HCT116 (cell line): ENCODE results near the gene MAP1S. TPM values are rescaled to one million over a fixed set of nuclear protein-coding genes. Genes with fewer than 3 reads are reported as not detected.

Experiments used
- ATAC-seq: fragments of 200-7000 bp; cut with Tn5 transposase; 2 replicates; pipeline ENCODE4 v1.9.1; 2020; ENCODE audit warnings: mild to moderate bottlenecking, moderate library complexity
- BruUV-seq: library from RNA; stranded (reverse); fragments of 400-500 nt; replicated peaks from 2 replicates; lab custom pipeline; 2021; lab: Mats Ljungman, UMichigan
- CTCF ChIA-PET: fragments of 300-600 bp; sonication (Branson Sonifier 250); formaldehyde crosslinking; loops from one replicate; lab custom pipeline; 2021; ENCODE audit warnings: antibody characterized with exemption; lab: Charles Lee
- POLR2A ChIA-PET: fragments of 300-600, 350-600 bp; sonication (Branson Sonifier 250); formaldehyde crosslinking; loops from one replicate; lab custom pipeline; 2021; ENCODE audit warnings: antibody characterized with exemption; lab: Charles Lee
- RAD21 ChIA-PET, 2 experiments: fragments of 300-600 bp; sonication (Branson Sonifier 250); formaldehyde crosslinking; loops; one replicate each; lab custom pipeline; 2023; ENCODE audit warnings: low total read pairs in 2 of 2; ENCODE audit not compliant: uncharacterized antibody in 2 of 2, unreplicated experiment in 2 of 2, low non-redundant PET in 1 of 2; lab: Charles Lee
- DNase-seq: peaks from one replicate; pipeline ENCODE4 v3.0.0-alpha.2; 2010; ENCODE audit warnings: low read depth, low spot score
- H2AFZ ChIP-seq: fragments of 200-600 bp; shearing (Covaris generic), sonication (generic); 2 replicates; pipeline ENCODE4 v1.6.1; 2017; ENCODE audit warnings: low read depth, mixed run types, mixed read lengths, antibody characterized with exemption, low read length; ENCODE audit not compliant: poor library complexity, severe bottlenecking
- H3K27ac ChIP-seq: 2 replicates; pipeline ENCODE4 v1.5.1; 2012; ENCODE audit warnings: low read depth, low read length
- H3K27me3 ChIP-seq: fragments of 200-600 bp; sonication (generic); 2 replicates; pipeline ENCODE4 v1.6.1; 2016; ENCODE audit warnings: mixed run types, low read length, mixed read lengths; ENCODE audit not compliant: insufficient read depth
- H3K36me3 ChIP-seq, 2 experiments: fragments of 200-500 bp in 1 of 2; fragments of 200-600 bp in 1 of 2; sonication (Bioruptor generic) in 1 of 2; sonication (generic) in 1 of 2; 2 replicates each; pipeline versions ENCODE4 v1.5.1 to v1.6.1; 2014 to 2016; ENCODE audit warnings: low read length in 2 of 2, inconsistent platforms in 1 of 2, mixed read lengths in 1 of 2, mixed run types in 1 of 2; ENCODE audit not compliant: insufficient read depth in 2 of 2, control insufficient read depth in 1 of 2
- H3K4me1 ChIP-seq, 2 experiments: fragments of 200-600 bp in 1 of 2; sonication (generic) in 1 of 2; 2 replicates each; pipeline versions ENCODE4 v1.5.1 to v1.6.1; 2012 to 2017; ENCODE audit warnings: low read length in 2 of 2, inconsistent platforms in 1 of 2, mild to moderate bottlenecking in 1 of 2, mixed read lengths in 1 of 2, mixed run types in 1 of 2, moderate library complexity in 1 of 2; ENCODE audit not compliant: insufficient read depth in 2 of 2, control insufficient read depth in 1 of 2
- H3K4me2 ChIP-seq: fragments of 200-600 bp; sonication (generic); 2 replicates; pipeline ENCODE4 v1.6.1; 2017; ENCODE audit warnings: mixed run types, low read length, mixed read lengths
- H3K4me3 ChIP-seq, 2 experiments: fragments of 200-600 bp in 1 of 2; sonication (generic) in 1 of 2; replicated peaks in 1 of 2; 2 replicates each; pipeline ENCODE4 v1.5.1; 2011 to 2016; ENCODE audit warnings: low read length in 2 of 2, control low read depth in 1 of 2, low read depth in 1 of 2, mild to moderate bottlenecking in 1 of 2, mixed read lengths in 1 of 2, mixed run types in 1 of 2
- H3K79me2 ChIP-seq: fragments of 200-600 bp; sonication (generic); 2 replicates; pipeline ENCODE4 v1.6.1; 2017; ENCODE audit warnings: mild to moderate bottlenecking, mixed run types, low read length, moderate library complexity, mixed read lengths; ENCODE audit not compliant: insufficient read depth
- H3K9ac ChIP-seq: fragments of 200-600 bp; sonication (generic); 2 replicates; pipeline ENCODE4 v1.6.1; 2016; ENCODE audit warnings: low read length, mixed read lengths
- H3K9me2 ChIP-seq: fragments of 200-600 bp; sonication (generic), shearing (Covaris generic); 2 replicates; pipeline ENCODE4 v1.6.1; 2017; ENCODE audit warnings: mixed run types, mild to moderate bottlenecking, moderate library complexity; ENCODE audit not compliant: insufficient read depth
- H3K9me3 ChIP-seq, 2 experiments: fragments of 200-500 bp in 1 of 2; fragments of 200-600 bp in 1 of 2; sonication (Bioruptor generic) in 1 of 2; sonication (generic) in 1 of 2; 2 replicates each; pipeline ENCODE4 v1.6.1; 2014 to 2017; ENCODE audit warnings: low read length in 2 of 2, mixed read lengths in 2 of 2, inconsistent platforms in 1 of 2, low read depth in 1 of 2, mild to moderate bottlenecking in 1 of 2, mixed run types in 1 of 2, moderate library complexity in 1 of 2; ENCODE audit not compliant: control insufficient read depth in 1 of 2, insufficient read depth in 1 of 2
- H4K20me1 ChIP-seq: fragments of 200-600 bp; sonication (generic), shearing (Covaris generic); 2 replicates; pipeline ENCODE4 v1.6.1; 2017; ENCODE audit warnings: mixed run types, mild to moderate bottlenecking, moderate library complexity; ENCODE audit not compliant: insufficient read depth
- ELF1 ChIP-seq: IDR thresholded peaks from 2 replicates; pipeline ENCODE4 v1.6.1; 2012; ENCODE audit warnings: low read depth, borderline replicate concordance
- EZH2phosphoT487 ChIP-seq: fragments of 200-600 bp; IDR thresholded peaks from 2 replicates; pipeline ENCODE4 v1.6.1; 2018; ENCODE audit warnings: antibody characterized with exemption, borderline replicate concordance
- REST ChIP-seq: IDR thresholded peaks from 2 replicates; pipeline ENCODE4 v1.6.1; 2012; ENCODE audit warnings: low read depth
- SIN3A ChIP-seq: IDR thresholded peaks from 2 replicates; pipeline ENCODE4 v1.6.1; 2012; ENCODE audit warnings: low read depth
- YY1 ChIP-seq: IDR thresholded peaks from 2 replicates; pipeline ENCODE4 v1.6.1; 2011; ENCODE audit warnings: low read length, low read depth, moderate library complexity, mild to moderate bottlenecking; ENCODE audit not compliant: insufficient replicate concordance; ENCODE audit errors: extremely low read depth
- ZNF274 ChIP-seq: fragments of 200-500 bp; sonication (Bioruptor generic); IDR thresholded peaks from 2 replicates; pipeline ENCODE4 v1.6.1; 2014; ENCODE audit warnings: mild to moderate bottlenecking, low read depth, low read length, inconsistent platforms
- intact Hi-C: fragments of 100-400 bp; cut with micrococcal nuclease; formaldehyde crosslinking; loops from 2 replicates; pipeline ENCODE4 v1.10.0; 2022
- total RNA-seq: library from RNA; stranded (reverse); gene quantifications from one replicate; pipeline ENCODE4 v1.2.1, GENCODE V29; 2021; ENCODE audit not compliant: unreplicated experiment

MAP1S gene
- total RNA-seq, 1 experiment from 2014 or later: 80.8 TPM

GRCh38 chr19:17722655-17723240, 3.5 kb downstream of the MAP1S start:
- no peaks in the 10 kb centered on the region for H3K9me2 ChIP-seq
- DNase-seq (no peak), ATAC-seq (no peak)
- peaks cover 12 to 24% of the 10 kb centered on the region in 2 experiments; a peak in 3 of 4 replicates for H3K36me3 ChIP-seq
- no TSS peak for BruUV-seq
- RAD21 ChIA-PET: no interaction called here
- CTCF ChIA-PET: no interaction called here
- no peak overlapping the region for H3K9ac ChIP-seq
- no peaks in the 10 kb centered on the region for H3K9me3 ChIP-seq
- intact Hi-C loops: no loop called here
- H3K27me3 ChIP-seq: no peaks in the 10 kb centered on the region
- POLR2A ChIA-PET: no interaction called here
- H3K27ac ChIP-seq: no peak overlapping the region
- no peak overlapping the region for H3K4me3 ChIP-seq
- TF ChIP-seq REST (no peak), SIN3A (no peak), ZNF274 (no peak), ELF1 (no peak), EZH2phosphoT487 (no peak), YY1 (no peak)
- H3K4me2 ChIP-seq: no peak overlapping the region
- no peaks in the 10 kb centered on the region for H4K20me1 ChIP-seq
- peaks cover 13 to 30% of the 10 kb centered on the region in 2 experiments for H3K4me1 ChIP-seq
- H2AFZ ChIP-seq: no peak overlapping the region
- H3K79me2 ChIP-seq: peaks cover 36% of the 10 kb centered on the region
